ENCODE results near the gene FAM76A. TPM values are rescaled to one million over a fixed set of nuclear protein-coding genes. Genes with fewer than 3 reads are reported as not detected.

The FAM76A gene
- total and polyA plus RNA-seq, 9 of the 15 experiments (the other 6 are each of a cell fraction or from before 2014, with no cell fraction given), result 9.5 to 14.6 (median 11.4) TPM

- FAIRE-seq (no peak), DNase-seq (ENCODE audit: extremely low read depth in 1 of 4, low spot score in 3 of 4) (peak; percentile 77 to 88 (median 84)), ATAC-seq (peak; percentile 60)
- Histone ChIP-seq H3K9me3 (replicated peaks; ENCODE audit: control insufficient read depth, insufficient read depth, low read depth, low read length) (no peaks in the 10 kb centered on the region), H2AFZ (ENCODE audit: low read depth, low read length) (peak overlapping the region; percentile 91), H3K79me2 (ENCODE audit: control insufficient read depth, insufficient read depth, low read length) (peaks cover 6% of the 10 kb centered on the region; the same call in 1 of the 3 replicates), H3K9me1 (ENCODE audit: control insufficient read depth, insufficient read depth, low read length) (no peaks in the 10 kb centered on the region), H3K36me3 (ENCODE audit: control insufficient read depth, insufficient read depth, low read length) (peaks cover 6% of the 10 kb centered on the region; the same call in 1 of the 3 replicates), H3K4me1 (replicated peaks in 1 of 2; ENCODE audit: control insufficient read depth in 2 of 2, insufficient read depth in 2 of 2, low read length in 2 of 2) (peaks cover 13 to 18% of the 10 kb centered on the region in 2 experiments; a peak in 4 of 5 replicates), H4K20me1 (replicated peaks; ENCODE audit: control insufficient read depth, insufficient read depth, low read length) (no peaks in the 10 kb centered on the region), H3K27ac (ENCODE audit: extremely low read depth, low read depth, low read length) (peak overlapping the region; percentile 69), H3K27me3 (ENCODE audit: control insufficient read depth in 2 of 2, insufficient read depth in 2 of 2, low read length in 2 of 2) (no peaks in the 10 kb centered on the region), H3K4me2 (ENCODE audit: insufficient read depth, low read length) (peak overlapping the region; percentile 89), H3K4me3 (peak overlapping the region; percentile 86), H3K9ac (ENCODE audit: insufficient read depth in 1 of 2, low read depth in 2 of 2, low read length in 2 of 2) (peak overlapping the region; percentile 70 to 94)
- WGBS (ENCODE audit: insufficient coverage, low coverage, missing lambda C conversion rate), result 1% methylated on average over 39 of the region's 46 CpGs
- ChIA-PET CTCF (ENCODE audit: low intra/inter-chr PET ratio) (interaction anchor here (0.6 to 1.0 kb wide), 2 partner anchors 15 to 49 kb away, joined by 3 to 5 read pairs; no protein-coding TSS in a partner anchor), POLR2A (interaction anchor here (0.7 to 1.4 kb wide), 13 partner anchors 9 to 922 kb away, joined by 3 to 13 read pairs (median 4); partner anchors contain the start of genes RNU11 and STX12)
- intact Hi-C loops (cut with micrococcal nuclease) (no loop called here), in situ Hi-C loops (cut with MboI) (no loop called here)
- TSS peak; percentile 75 for BruUV-seq (replicated peaks)
- TF ChIP-seq ZSCAN29 (IDR thresholded peaks at IDR 0.05) (no peak), TCFL5 (CRISPR knock-in tag; conservative IDR thresholded peaks at IDR 0.05) (no peak), ZNF165 (CRISPR knock-in tag; IDR thresholded peaks at IDR 0.05; ENCODE audit: borderline replicate concordance) (no peak), SIRT6 (IDR thresholded peaks at IDR 0.05; ENCODE audit: low read depth, low read length) (no peak), MCM2 (IDR thresholded peaks at IDR 0.05; ENCODE audit: low read depth) (no peak), ZBTB12 (CRISPR knock-in tag; IDR thresholded peaks at IDR 0.05) (no peak), ILK (tag; IDR thresholded peaks at IDR 0.05; ENCODE audit: borderline replicate concordance, low read depth) (no peak), CHD1 (IDR thresholded peaks at IDR 0.05; ENCODE audit: low read length) (no peak), HDGF (IDR thresholded peaks at IDR 0.05) (no peak), MCM5 (IDR thresholded peaks at IDR 0.05; ENCODE audit: low read depth) (no peak), POLR3G (IDR thresholded peaks at IDR 0.05; ENCODE audit: extremely low read depth, insufficient read length, insufficient replicate concordance) (no peak), TFAM (CRISPR knock-in tag; conservative IDR thresholded peaks at IDR 0.05) (no peak), KDM1A (IDR thresholded peaks at IDR 0.05) (no peak), ELK3 (CRISPR knock-in tag; IDR thresholded peaks at IDR 0.05) (no peak), ZNF785 (CRISPR knock-in tag; IDR thresholded peaks at IDR 0.05) (no peak), PATZ1 (CRISPR knock-in tag; IDR thresholded peaks at IDR 0.05; ENCODE audit: borderline replicate concordance) (no peak), EP300 (IDR thresholded peaks at IDR 0.05; ENCODE audit: low read length) (no peak), MAFK (IDR thresholded peaks at IDR 0.05; ENCODE audit: low read length) (0 out of 2 replicates have a peak, but pooled peaks have one; percentile 2), ZNF263 (CRISPR knock-in tag; IDR thresholded peaks at IDR 0.05; ENCODE audit: borderline replicate concordance) (0 out of 2 replicates have a peak, but pooled peaks have one; percentile 42)
These were observed 648 bp downstream of the FAM76A start for GRCh38 chr1:27726173-27727044.

Data from K562 (cell line).